Measurements from ENCODE around the gene TLK1. TPM values are rescaled to one million over a fixed set of nuclear protein-coding genes. Genes with fewer than 3 reads are reported as not detected.

The TLK1 gene
- total and polyA plus RNA-seq, 9 of the 15 experiments (the other 6 are each of a cell fraction or from before 2014, with no cell fraction given), result 20.2 to 101 (median 40.5) TPM

DNA sequence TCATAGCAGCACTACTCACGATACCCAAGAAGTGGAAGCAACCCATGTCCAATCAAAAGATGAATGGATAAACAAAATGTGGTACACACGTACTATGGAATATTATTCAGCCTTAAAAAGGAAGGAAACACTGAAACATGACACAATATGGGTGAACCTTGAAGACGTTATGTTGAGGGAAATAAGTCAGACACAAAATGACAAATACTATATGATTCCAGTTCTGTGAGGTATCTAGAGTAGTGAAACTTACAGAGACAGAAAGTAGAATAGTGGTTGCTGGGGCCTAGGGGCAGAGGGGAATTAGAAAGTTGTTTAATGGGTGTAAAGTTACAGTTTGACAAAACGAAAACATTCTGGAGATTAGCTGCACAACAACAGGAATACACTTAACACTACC lies 24.7 kb downstream of the TLK1 start (continued):
- TF ChIP-seq KAT7 (CRISPR knock-in tag; IDR thresholded peaks at IDR 0.05; ENCODE audit: borderline replicate concordance) (0 out of 2 replicates have a peak, but pooled peaks have one; percentile 49), DIDO1 (tag; IDR thresholded peaks at IDR 0.05; ENCODE audit: low read depth) (no peak), ZNF146 (CRISPR knock-in tag; IDR thresholded peaks at IDR 0.05; ENCODE audit: unreplicated experiment) (peak; percentile 64), BRCA1 (IDR thresholded peaks at IDR 0.05) (no peak), BRCA1 (CRISPR knock-in tag; IDR thresholded peaks at IDR 0.05) (no peak), ZBTB1 (CRISPR knock-in tag; IDR thresholded peaks at IDR 0.05; ENCODE audit: borderline replicate concordance, low read depth) (no peak), ZEB2 (IDR thresholded peaks at IDR 0.05) (no peak), SIRT6 (IDR thresholded peaks at IDR 0.05; ENCODE audit: low read depth, low read length) (no peak), CXXC5 (CRISPR knock-in tag; IDR thresholded peaks at IDR 0.05) (no peak)
- TF ChIP-seq, protein P1, sequence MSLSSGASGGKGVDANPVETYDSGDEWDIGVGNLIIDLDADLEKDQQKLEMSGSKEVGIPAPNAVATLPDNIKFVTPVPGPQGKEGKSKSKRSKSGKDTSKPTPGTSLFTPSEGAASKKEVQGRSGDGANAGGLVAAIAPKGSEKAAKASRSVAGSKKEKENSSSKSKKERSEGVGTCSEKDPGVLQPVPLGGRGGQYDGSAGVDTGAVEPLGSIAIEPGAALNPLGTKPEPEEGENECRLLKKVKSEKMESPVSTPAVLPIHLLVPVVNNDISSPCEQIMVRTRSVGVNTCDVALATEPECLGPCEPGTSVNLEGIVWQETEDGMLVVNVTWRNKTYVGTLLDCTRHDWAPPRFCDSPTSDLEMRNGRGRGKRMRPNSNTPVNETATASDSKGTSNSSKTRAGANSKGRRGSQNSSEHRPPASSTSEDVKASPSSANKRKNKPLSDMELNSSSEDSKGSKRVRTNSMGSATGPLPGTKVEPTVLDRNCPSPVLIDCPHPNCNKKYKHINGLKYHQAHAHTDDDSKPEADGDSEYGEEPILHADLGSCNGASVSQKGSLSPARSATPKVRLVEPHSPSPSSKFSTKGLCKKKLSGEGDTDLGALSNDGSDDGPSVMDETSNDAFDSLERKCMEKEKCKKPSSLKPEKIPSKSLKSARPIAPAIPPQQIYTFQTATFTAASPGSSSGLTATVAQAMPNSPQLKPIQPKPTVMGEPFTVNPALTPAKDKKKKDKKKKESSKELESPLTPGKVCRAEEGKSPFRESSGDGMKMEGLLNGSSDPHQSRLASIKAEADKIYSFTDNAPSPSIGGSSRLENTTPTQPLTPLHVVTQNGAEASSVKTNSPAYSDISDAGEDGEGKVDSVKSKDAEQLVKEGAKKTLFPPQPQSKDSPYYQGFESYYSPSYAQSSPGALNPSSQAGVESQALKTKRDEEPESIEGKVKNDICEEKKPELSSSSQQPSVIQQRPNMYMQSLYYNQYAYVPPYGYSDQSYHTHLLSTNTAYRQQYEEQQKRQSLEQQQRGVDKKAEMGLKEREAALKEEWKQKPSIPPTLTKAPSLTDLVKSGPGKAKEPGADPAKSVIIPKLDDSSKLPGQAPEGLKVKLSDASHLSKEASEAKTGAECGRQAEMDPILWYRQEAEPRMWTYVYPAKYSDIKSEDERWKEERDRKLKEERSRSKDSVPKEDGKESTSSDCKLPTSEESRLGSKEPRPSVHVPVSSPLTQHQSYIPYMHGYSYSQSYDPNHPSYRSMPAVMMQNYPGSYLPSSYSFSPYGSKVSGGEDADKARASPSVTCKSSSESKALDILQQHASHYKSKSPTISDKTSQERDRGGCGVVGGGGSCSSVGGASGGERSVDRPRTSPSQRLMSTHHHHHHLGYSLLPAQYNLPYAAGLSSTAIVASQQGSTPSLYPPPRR (CRISPR knock-in tag; IDR thresholded peaks at IDR 0.05; ENCODE audit: borderline replicate concordance), result no peak
- TF ChIP-seq, protein P2, sequence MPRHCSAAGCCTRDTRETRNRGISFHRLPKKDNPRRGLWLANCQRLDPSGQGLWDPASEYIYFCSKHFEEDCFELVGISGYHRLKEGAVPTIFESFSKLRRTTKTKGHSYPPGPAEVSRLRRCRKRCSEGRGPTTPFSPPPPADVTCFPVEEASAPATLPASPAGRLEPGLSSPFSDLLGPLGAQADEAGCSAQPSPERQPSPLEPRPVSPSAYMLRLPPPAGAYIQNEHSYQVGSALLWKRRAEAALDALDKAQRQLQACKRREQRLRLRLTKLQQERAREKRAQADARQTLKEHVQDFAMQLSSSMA (CRISPR knock-in tag; IDR thresholded peaks at IDR 0.05), result no peak
- TF ChIP-seq, protein P3, sequence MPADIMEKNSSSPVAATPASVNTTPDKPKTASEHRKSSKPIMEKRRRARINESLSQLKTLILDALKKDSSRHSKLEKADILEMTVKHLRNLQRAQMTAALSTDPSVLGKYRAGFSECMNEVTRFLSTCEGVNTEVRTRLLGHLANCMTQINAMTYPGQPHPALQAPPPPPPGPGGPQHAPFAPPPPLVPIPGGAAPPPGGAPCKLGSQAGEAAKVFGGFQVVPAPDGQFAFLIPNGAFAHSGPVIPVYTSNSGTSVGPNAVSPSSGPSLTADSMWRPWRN (IDR thresholded peaks at IDR 0.05; ENCODE audit: low read depth), result no peak

Data from K562 (cell line).